ENCODE measurements around the gene RASGRP2.

RASGRP2 gene

DNA sequence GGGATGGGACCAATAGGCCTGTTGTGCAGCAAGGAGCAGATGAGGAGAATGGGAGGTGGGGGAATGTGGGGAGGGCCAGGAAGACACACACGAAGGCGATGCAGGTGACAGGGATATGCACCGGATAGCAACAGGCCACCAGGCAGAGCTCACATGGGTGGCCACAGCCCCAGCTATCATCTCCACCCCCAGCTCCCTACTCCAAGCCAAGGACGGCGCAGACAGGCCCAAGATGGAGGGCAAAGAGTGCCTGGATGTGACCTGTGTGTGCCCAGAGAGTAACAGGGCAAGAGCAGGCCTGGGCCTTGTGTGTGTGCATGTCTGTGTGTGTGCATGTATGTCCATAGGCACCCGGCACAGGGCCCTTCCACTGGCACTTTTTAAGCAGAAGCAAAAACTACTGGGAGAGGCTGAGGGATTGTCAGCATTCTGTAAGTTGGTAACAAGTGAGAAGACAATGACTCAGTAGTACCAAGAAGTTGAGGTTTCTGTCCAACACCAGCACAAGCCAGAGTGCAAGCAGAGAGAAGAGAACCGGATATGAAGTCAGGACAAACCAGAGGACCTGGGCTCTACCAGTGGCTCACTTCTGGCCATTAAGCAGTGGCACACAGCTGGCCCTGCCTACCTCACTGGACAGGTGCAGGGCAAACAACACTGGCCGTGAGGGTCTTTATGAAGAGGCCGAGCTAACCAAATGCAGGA is 57.3 kb downstream of the RASGRP2 start:
- no peak overlapping the region for H3K4me3 ChIP-seq (ENCODE audit: low read depth, low read length)
- no peak for DNase-seq (ENCODE audit: low read depth)

DNA sequence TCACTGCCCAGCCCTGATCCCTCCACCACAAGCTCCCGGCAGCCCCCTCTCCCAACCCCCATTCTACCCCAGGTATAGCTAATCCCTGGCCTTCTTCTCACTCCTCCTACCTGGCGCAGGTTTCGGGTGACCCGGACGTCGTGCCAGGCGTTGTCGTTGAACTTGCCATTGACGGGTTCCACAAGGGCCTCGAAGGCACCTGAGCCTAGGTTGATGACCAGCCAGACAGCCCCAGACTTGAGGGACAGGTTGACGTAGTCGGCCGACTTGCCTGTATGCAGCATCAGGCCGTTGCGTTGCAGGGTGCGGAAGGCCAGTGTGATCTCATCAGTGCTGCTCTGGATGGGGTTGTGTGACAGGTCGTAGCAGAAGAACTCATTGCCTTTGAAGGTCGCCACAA is 58.4 kb downstream of the RASGRP2 start:
- no peak for DNase-seq (ENCODE audit: low read depth)
- H3K4me3 ChIP-seq (ENCODE audit: low read depth, low read length) = no peak overlapping the region

DNA sequence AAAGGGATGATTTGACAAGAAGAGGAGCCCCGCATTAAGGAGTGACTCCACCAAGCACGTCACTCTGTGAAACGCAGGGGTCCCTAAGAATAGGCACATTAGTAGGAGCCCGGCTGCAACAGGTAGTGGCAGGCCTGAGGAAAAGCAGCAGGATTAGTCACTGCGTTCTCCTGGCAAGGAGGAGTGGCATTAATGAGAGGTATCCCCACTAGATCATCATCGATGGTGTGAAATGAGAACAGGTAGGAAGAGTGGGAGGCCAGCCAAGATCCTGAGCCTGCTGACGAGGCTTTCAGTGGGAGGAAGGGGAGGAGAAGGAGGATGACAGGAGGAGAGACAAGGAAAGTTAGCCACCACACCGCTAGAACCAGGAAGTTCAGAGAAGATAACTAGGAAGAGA is 59.6 kb downstream of the RASGRP2 start:
- DNase-seq (ENCODE audit: low read depth) = no peak
- no peak overlapping the region for H3K4me3 ChIP-seq (ENCODE audit: low read depth, low read length)

DNA sequence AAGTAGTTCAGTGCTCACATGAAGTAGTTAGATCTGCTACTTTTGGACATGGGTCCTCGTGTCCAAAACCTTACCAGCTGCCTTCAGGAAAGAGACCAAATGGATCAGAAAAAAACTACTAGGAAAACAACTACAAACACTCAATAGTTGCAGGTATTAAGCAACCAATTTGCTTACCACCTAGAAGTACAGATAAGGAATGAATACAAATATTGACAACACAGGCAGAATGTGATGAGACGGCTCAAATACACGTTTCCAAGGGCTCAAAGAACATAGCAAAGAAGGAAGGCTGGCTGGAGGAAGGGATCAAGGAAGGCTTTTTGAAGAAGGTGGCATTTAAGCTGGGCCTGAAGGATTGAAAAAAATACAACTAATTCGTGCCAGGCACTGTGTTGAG is 62.8 kb downstream of the RASGRP2 start:
- no peak for DNase-seq (ENCODE audit: low read depth)
- no peak overlapping the region for H3K4me3 ChIP-seq (ENCODE audit: low read depth, low read length)

DNA sequence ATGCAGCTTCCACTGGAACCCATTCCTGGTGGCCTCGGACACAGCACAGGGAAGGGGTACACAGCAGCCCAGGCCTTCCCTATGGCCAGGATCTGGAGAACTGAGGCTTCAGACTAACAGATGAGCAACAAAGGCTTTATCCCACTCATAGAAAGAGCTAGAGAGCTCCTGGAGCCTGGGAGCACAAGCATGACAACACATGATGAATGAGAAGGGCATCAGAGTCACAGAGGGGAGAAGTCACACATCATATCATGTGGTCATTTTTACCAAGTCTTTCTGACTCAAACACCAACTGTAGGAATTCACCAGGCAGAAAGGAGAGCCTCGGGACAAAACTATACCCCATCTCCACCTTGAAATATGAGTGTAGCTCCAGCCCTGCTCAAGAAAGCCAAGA is 64.1 kb downstream of the RASGRP2 start:
- H3K4me3 ChIP-seq (ENCODE audit: low read depth, low read length) = no peak overlapping the region
- DNase-seq (ENCODE audit: low read depth) = no peak

DNA sequence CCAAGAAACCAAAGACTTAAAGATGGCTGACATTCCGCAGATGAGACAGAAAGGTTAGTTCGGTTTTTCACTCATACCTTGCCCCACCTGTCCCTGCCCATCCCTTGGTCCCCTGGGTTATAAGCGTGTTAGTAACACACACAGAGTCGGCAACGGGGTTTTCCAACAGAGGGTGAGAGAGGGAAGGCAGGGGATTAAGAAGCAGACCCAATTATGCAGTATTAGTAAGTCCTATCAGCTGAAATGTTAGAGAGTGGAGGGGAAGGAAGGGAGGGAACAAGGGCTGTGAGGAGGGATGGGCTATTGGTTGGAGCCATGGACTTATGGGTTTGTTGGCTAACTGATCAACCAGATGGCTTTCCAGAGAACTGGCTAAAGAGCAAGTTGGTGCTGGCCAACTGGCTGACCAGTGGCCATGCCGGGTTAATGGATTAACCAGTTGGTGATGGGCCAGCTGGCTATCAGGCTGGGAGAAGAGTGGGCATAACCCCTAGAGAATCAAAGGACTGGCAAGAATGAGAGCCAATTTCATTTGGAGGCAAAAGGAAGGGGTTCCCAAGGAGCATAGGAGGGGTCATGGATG is 66.4 kb downstream of the RASGRP2 start:
- no peak for DNase-seq (ENCODE audit: low read depth)
- H3K4me3 ChIP-seq (ENCODE audit: low read depth, low read length) = no peak overlapping the region
